D721Med (cell line): ENCODE data around the gene IRF3.
"Not testable (repeated sequence)": the region's sequence is repeated elsewhere in the genome, so short reads cannot be mapped to it uniquely, and the experiment has no call there.

Experiments
- DNase-seq: peaks from one replicate; pipeline ENCODE4 v3.0.0; 2011; ENCODE audit warnings: low spot score; ENCODE audit not compliant: insufficient read length
- FAIRE-seq: peaks from 2 replicates; lab custom pipeline; 2011; peaks lifted over from hg19 to GRCh38; lab: Jason Lieb, UNC
- CTCF ChIP-seq: IDR thresholded peaks from 2 replicates; pipeline ENCODE4 v1.5.1; 2012; ENCODE audit warnings: mild to moderate bottlenecking, control low read depth; ENCODE audit not compliant: insufficient read depth; ENCODE audit errors: missing control alignments

IRF3 gene

GRCh38 chr19:49636233-49636932 is 29.3 kb downstream of the IRF3 start:
- FAIRE-seq = no peak
- no peak for TF ChIP-seq CTCF
- DNase-seq = no peak

GRCh38 chr19:49635530-49636232 is 30.0 kb downstream of the IRF3 start:
- no peak for DNase-seq
- TF ChIP-seq CTCF = no peak

GRCh38 chr19:49633273-49633672 is 32.4 kb downstream of the IRF3 start:
- DNase-seq, FAIRE-seq: not testable (repeated sequence)

More at GRCh38 chr19:49635530-49636232, 30.0 kb downstream of the IRF3 start:
- FAIRE-seq = no peak

GRCh38 chr19:49632576-49632975 is 33.1 kb downstream of the IRF3 start:
- no peak for TF ChIP-seq CTCF
- FAIRE-seq (no peak), DNase-seq (no peak)

- FAIRE-seq = no peak
- DNase-seq = peak; percentile 20
- TF ChIP-seq CTCF = no peak
Measured at GRCh38 chr19:49631610-49632192, 34.0 kb downstream of the IRF3 start.

GRCh38 chr19:49631014-49631588 is 34.6 kb downstream of the IRF3 start:
- DNase-seq = peak; percentile 14
- no peak for TF ChIP-seq CTCF
- FAIRE-seq = no peak

GRCh38 chr19:49629659-49630058 is 36.0 kb downstream of the IRF3 start:
- TF ChIP-seq CTCF = no peak
- no peak for FAIRE-seq

More at GRCh38 chr19:49629659-49630058, 36.0 kb downstream of the IRF3 start:
- no peak for DNase-seq
